HG03039 (cell line): ENCODE results near the gene IRF1.
"Not testable (repeated sequence)": the region's sequence is repeated elsewhere in the genome, so short reads cannot be mapped to it uniquely, and the experiment has no call there.

Experiments
- ATAC-seq: cut with Tn5 transposase; IDR thresholded peaks from one replicate; pipeline ENCODE4 v1.9.1; 2021; ENCODE audit warnings: mild to moderate bottlenecking, moderate library complexity; ENCODE audit not compliant: unreplicated experiment

Gene IRF1

DNA sequence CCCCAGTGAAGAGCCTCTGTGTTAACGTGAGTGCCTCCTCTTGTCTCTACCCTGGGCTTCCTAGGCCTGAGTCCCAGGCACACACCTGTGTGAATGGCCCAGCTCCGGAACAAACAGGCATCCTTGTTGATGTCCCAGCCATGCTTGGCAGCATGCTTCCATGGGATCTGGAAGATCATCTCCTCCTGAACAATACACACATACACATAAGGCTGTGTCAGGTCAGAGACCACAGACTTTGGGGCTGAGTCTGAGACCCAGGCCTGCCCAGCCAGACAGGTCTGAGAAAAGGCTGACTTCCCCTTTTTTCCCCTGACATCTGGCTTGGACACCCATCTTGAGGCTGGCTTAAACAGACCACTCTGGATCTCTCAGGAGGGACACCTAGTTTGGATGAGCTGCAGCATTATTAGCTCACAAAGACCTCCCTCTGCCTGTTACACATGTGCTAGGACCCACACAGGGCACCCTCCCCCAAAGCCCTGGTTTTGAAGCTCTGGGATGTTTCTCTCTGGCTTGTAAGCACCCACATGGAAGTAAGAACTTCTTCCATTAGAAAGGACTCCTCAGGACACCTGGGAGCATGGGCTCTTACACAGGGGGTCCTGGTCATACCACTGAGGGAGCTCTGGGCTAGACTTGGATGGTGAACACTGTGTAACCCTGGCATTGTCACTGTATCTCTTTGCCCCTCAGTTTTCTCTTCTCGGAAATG is 2.6 kb downstream of the IRF1 start:
- no peak for ATAC-seq

DNA sequence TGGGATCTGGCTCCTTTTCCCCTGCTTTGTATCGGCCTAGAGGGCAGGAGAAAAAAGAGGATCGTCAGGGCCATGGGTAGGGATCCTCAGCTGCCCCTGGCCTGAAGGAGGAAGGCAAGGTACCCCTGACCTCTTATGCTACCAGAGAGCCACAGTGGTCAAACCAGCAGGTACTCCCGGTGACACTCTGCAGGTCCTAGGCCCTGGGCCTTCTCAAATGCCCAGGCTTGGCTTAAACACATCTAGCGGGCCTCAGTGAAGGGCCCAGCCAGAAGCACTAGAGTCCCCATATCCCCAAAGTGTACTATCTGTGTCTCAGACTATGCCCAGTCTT is 3.5 kb downstream of the IRF1 start:
- ATAC-seq: no peak

DNA sequence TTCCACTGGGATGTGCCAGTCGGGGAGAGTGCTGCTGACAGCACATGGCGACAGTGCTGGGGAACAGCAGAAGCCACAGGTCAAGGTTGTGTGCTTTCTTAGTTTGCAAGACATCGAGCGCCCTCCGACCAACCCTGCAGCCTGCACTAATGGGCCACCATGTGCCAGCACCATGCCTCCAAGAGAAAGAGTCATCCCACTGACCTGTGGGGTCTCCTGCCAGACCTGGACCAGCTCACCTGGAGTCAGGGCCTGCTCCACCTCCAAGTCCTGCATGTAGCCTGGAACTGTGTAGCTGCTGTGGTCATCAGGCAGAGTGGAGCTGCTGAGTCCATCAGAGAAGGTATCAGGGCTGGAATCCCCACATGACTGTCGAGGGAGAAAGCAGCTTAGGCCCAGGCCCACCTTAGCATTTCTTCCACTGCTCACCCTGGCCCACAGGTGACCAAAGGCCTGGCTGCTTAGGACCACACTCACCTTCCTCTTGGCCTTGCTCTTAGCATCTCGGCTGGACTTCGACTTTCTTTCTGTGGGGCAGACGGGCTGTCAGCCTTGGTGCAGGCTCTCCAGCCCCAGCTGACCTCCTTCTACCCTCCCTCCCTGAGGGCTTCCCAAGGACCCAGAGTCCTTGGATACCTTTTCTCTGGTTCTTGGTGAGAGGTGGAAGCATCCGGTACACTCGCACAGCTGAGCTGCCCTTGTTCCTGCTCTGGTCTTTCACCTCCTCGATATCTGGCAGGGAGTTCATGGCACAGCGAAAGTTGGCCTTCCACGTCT is 4.1 kb downstream of the IRF1 start:
- no peak for ATAC-seq

DNA sequence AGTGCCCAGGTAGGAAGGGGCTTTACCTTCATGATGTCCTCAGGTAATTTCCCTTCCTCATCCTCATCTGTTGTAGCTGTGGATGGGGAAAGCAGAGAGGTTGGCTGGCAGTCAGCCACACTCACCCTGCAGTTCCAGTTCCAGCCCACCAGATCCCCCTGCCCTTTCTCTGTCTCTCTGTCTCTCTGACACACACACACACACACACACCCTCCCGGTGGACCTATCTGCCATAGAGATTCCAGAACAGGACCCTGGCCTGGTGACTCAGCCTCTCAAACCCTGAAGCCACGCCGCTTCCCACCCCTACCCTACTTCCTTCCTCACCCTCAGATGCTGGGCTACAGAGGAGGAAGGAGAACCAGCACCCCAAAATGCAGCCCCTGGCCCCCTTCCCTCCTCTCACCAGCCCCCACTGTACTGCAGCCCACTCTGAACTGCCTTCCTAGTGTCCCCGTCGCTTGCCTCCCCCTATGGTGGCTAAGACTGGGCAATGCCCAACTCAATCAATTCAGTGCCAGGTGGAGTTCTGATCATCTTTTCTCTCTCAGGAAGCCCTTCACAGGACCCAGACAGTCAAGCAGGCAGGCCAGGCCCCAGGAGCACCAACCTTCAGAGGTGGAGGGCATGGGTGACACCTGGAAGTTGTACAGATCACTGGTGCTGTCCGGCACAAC is 4.8 kb downstream of the IRF1 start:
- ATAC-seq: no peak

DNA sequence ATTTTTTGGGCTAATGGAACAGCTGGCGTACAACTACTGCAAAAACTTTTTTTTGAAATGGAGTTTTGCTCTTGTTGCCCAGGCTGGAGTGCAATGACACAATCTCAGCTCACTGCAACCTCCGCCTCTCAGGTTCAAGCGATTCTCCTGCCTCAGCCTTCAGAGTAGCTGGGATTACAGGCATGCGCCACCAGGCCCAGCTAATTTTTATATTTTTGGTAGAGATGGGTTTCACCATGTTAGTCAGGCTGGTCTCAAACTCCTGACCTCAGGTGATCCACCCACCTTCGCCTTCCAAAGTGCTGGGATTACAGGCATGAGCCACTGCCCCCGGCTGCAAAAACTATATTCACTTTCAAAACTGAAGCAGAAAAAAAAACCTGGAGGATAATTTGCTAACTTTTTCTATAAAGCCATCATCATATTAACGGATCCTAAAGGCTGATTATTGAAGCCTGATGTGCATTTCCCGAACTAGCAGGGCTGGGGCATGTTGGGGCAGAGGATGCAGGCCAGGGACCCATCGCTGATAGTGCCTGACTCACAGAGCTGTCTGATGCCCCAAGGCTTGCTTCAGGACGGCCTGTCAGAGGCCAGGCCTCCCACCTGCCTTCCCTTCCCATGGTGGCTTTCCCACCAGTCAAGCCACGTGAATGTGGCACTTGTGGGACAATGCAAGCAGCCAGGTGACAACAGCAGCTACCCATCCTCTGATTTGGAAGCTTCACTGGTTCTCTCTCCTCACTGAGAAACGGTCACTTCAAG is 5.5 kb downstream of the IRF1 start:
- ATAC-seq: not testable (repeated sequence)

DNA sequence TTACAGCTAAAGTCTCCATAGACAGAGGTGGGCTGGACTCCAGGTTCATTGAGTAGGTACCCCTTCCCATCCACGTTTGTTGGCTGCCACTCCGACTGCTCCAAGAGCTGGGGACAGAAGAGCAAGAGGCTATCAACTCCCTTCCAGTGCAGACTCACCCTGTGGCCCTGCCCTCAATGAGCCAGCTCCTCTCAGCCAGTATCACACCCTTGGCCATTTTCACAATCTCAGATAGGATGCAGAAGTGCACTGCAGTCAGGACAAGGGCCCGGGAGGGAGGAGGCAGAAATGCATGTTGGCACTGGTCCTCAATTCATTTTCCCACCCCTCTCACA is 6.2 kb downstream of the IRF1 start:
- ATAC-seq: no peak

DNA sequence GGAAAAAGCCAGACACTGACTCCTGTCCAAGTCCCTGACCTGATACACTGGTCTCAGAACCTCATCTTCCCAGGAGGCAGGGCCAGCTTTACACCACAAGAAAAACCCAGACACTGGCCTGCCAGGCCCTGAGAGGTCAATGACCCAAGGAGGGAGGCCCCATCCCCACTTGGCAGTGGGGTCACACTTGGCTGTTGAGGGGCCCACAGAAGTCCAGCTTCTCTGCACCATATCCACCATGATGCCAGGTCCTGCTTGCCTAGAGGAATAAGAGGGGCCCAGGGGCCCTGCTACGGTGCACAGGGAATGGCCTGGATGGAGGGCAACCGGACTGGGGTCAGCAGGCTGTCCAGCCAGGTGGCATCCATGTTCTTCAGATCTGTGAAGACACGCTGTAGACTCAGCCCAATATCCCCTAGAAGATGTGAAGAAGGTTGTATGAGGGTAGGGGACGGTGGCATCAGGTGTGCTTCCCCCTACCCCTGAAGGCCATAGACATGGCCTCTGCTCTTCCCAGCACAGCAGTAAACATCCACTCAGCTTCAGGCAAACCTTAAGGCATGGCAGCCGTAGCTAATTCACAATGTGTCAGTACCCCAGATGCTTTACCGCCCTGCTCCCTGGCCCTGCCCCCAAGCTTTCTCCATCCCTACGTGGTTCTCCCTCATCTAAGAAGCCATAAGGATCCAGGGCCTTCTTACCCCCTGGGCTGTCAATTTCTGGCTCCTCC is 6.7 kb downstream of the IRF1 start:
- ATAC-seq: no peak

DNA sequence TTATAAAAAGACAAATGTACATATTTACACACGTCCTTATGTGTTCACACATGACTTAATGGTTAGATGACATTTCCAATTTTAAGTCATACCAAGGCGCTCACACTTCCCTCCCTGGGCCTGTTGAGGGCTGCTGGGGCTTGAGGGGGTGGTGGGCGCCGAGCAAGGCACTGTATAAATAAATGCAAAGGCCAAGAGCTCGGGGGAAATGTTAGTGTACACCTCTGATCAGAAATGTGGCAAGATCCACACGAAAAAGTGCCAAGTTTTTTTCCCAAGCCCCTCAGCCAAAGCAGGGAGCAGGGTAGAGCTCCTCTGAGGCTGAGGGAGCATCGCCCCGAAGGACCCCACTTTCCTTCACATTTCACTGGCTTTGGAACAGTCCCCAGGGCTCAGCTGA is 7.5 kb downstream of the IRF1 start:
- no peak for ATAC-seq

DNA sequence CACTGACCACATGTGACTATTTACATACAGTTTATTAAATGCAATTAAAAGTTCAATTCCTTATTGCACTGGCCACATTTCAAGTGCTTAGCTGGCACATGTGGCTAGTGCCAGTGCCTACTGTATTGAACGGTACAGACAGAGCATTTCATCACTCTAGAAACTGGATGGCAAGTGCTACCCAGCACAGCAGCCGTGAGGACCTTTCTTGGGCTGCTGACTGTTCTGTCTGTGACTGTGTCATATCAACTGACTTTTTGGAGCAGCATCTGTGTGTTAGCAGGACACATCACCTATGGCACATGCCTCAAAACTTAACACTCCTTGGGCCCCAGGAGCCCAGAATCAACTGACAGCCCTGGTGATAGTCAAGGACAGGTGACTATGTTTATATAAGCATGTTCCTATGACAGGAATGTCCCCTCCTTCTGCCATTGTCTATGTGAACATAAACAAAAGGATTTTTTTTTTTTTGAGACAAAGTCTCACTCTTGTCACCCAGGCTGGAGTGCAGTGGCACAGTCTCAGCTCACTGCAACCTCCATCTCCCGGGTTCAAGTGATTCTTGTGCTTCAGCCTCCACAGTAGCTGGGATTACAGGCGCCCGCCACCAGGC is 8.9 kb downstream of the IRF1 start:
- no peak for ATAC-seq

DNA sequence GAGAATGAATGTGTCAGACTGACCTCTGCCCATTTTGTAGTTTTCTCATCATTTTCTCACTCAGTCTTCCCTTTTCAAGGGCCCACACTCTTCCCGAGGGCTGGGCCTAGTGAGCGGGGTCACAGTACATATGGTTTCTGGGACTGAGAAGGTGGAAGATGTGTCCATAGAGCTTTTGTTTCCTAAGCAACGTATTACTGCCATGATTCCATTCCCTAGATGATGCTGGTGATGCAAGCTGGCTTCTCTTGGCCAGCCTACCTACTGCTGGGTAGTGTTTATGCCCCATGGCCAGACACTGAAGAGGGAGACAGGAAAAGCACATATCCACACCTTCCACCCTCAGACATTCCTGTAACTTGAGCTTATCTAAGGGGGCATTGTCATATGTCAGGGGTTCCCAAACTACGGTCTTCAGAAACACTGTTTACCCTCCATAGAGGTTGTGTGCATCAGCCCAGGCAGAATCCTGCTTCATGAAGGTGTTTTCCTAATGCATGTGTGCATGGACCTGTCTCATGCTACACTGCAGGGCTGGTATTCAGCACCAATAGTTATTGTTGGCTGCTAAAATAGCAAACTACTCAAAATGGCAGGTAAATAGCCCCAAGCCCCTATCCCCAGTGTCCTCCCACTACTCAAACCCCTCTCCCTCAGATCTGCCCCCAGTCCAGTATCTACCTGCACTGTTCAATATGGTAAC is 9.5 kb downstream of the IRF1 start:
- ATAC-seq: no peak

DNA sequence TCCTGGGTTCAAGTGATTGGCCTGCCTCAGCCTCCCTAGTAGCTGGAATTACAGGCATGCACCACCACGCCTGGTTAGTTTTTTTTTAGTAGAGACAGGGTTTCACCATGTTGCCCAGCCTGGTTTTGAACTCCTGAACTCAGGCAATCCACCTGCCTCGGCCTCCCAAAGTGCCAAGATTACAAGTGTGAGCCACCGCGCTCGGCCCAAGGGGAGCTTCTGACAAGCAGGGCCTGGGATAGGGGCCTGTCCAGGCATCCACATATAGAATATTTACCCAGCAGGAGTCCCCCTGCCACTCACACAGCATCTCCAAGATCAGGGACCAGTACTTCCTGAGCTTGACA is 10.1 kb downstream of the IRF1 start:
- no peak for ATAC-seq

DNA sequence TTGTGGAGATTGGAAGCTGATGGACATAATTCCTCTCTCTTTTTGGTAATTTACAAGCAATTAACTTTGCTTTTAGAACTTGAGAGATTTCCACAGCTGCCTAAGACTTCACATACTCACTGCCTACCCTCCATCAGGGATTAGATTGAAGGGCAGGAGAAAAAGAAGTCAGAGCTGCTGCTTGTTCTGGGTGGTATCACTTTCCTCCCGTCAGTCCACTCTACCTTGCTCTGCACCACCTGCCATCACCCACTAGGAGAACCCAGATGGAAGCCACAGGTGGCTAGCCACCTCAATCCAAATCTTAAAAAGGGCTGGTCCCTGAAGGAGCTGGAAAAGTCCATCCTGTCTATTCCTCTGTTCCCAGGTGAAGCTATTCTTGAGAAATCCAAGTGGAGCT is 10.5 kb downstream of the IRF1 start:
- no peak for ATAC-seq

DNA sequence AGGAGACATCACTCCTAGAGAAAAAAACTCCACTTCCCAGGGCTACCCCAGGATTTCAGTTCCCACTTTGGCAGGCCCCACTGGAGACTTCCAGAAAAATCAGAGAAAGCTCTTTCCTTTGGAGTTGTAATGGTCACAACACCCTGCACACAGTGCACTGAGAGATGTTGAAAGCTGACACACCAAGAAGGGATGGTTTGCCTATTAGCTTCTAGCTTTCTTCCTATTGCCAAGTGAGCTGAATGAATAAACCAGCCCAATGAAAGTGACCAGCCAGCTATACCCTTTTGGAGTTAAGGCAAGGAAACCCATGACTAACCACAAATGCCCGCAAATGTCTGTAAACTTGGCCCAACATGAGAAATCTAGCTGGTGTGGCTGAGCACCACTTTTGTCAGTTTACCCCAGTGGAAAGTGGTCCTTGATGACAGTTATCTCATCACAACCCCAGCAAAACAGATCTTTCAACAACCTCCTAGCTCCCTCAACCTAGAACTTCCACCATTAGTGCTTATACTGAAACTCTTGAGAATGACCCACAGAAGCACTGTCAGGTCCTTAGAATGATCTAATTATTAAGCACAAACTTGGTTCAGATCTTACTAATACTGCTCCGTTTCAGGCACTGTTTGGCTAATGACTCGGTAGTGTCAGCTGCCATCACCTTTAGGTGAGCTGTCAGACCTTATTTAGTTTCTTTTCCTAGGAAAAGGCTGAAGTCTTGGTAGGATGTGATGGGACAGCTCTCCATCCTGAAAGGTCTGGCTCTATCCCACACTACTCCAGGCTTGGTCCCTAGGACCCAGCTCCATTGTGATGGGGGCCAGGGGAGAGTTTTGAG is 11.2 kb downstream of the IRF1 start:
- ATAC-seq: no peak

DNA sequence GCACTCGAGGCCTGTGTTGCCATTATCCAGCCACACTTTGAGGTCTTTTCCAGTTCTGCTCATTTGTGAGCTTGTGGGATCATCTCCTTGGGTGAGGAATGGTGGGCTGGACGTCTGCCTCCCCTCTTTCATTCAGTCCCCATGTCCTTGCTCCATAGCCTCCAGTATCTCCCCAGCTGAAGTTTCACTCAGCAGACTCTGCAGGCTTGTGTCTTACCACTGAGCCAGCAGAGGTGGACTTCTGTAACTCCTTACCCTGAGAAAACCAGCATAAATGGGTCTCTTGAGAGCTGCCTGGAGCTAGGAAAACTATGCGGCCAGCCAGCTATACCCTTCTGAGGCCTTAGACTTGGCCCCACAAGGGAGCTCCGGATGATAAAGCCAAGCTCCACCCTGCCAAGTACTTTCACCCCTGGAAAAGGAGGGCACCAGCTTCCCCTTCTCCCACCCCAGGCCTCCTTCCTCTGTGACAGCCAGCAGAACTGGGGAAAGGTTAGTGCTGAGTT is 12.2 kb downstream of the IRF1 start:
- ATAC-seq: no peak

DNA sequence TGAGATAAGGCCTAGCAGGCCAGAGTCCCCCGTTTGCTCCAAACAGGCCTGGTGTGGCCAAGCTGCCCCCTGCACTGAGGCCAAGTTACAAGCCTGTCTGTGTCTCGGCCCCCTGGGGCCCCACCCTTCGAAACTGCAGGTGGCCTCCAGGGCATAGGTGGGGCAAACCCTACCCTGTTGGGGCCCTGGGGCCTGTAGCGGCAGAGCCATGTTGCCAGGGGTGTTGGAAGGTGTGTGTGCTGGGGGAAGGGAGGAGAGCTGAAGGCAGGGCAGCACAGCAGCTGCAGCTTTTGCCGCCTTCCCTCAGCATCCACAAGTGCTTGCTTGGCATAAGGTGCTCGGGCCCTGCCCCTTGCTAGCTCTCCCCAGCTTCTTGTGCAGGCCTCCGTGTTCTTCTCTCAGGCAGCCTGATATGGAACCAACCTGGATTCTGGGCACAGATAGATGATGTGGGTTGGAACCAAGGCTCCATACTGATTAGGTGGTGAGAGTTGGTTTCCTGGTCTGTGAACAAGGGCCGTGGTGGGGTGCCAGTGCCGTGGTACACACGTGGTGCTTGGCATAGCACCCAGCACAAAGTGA is 12.7 kb downstream of the IRF1 start:
- no peak for ATAC-seq

DNA sequence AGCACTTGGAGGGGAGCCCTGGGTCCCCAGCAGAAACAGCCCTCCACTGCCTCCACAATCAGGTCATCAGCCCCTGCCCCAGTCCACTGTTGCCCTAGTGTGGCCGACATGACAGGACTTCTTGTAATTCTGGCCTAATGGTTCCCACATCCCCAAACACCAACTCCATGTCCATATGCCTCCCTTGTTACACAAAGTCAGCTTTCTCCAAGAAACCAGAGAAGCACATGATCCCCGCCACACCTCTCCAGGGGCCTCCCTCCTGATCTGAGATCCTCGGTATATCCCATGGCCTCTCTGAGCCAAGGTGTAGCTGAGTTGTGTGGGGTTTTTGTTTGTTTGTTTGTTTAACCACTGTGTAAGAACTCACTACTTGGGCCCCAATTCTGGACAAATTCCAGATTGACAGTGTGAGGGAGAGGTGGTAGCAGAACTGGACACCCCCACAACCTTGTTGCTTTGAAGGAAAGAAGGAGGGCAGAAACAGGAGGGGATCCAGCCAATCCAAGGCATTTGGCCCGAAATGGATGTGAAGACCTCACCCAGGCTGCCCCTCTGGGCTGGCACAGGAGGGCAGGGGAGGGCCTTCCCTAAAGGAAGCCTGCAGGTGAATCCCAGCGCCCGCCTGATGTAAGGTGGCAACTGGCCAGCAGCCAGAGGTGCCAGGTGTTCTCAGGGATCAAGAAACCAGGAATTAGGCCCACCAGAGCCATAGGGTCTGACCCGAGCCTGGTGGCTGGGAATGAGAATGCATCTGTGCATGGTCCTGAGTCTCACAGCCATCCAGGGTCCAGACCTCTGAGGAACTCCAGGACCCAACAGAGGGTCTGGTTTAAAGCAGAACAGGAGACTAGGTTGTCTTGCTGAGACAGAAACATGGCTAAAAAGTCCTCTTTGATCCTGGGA is 13.4 kb downstream of the IRF1 start:
- ATAC-seq: no peak
